C4-2B (cell line): Measurements from ENCODE around the gene DUOX2.

Experiments used
- H3K27ac ChIP-seq: fragments of 450-650 bp; 2 replicates; pipeline ENCODE4 v1.5.1; 2017
- CTCF ChIP-seq: fragments of 450-650 bp; conservative IDR thresholded peaks from 2 replicates; pipeline ENCODE4 v1.5.1; 2017; ENCODE audit warnings: mild to moderate bottlenecking
- ZFX ChIP-seq: fragments of 450-650 bp; IDR thresholded peaks from 2 replicates; pipeline ENCODE4 v1.6.1; 2017

The DUOX2 gene

GRCh38 chr15:45132844-45133560 is 19.0 kb upstream of the DUOX2 start:
- H3K27ac ChIP-seq, result no peak overlapping the region
- no peak for TF ChIP-seq CTCF
- TF ChIP-seq ZFX, result no peak

GRCh38 chr15:45131510-45131909 is 17.5 kb upstream of the DUOX2 start:
- no peak overlapping the region for H3K27ac ChIP-seq
- TF ChIP-seq ZFX (no peak), CTCF (no peak)

GRCh38 chr15:45130291-45131000 is 16.5 kb upstream of the DUOX2 start:
- TF ChIP-seq ZFX (no peak), CTCF (no peak)
- H3K27ac ChIP-seq, result no peak overlapping the region

GRCh38 chr15:45129651-45130129 is 15.7 kb upstream of the DUOX2 start, which contains the start of the genes DUOX1 and DUOXA1:
Gene DUOX1, plus strand, starts transcription at chr15:45129994. Its CDS starts 1,973 bp downstream, at chr15:45131967.
Gene DUOXA1, minus strand, starts transcription at chr15:45129879. Its CDS starts 6,865 bp downstream, at chr15:45123014.
- TF ChIP-seq CTCF, result no peak
- no peak for TF ChIP-seq ZFX
- no peak within 1 kb of the TSS for H3K27ac ChIP-seq

GRCh38 chr15:45128971-45129639 is 15.1 kb upstream of the DUOX2 start:
- no peak for TF ChIP-seq ZFX
- no peak for TF ChIP-seq CTCF
- H3K27ac ChIP-seq, result no peak overlapping the region

GRCh38 chr15:45126535-45127158 is 12.7 kb upstream of the DUOX2 start:
- no peak overlapping the region for H3K27ac ChIP-seq
- TF ChIP-seq CTCF (peak; percentile 93), ZFX (no peak)
